ENCODE data around the gene HLA-DPB1.
A peak's percentile ranks its signal among the peaks of the same experiment; 100 is the strongest.
"Not testable (repeated sequence)": the region's sequence is repeated elsewhere in the genome, so short reads cannot be mapped to it uniquely, and the experiment has no call there.

HLA-DPB1 gene

DNA sequence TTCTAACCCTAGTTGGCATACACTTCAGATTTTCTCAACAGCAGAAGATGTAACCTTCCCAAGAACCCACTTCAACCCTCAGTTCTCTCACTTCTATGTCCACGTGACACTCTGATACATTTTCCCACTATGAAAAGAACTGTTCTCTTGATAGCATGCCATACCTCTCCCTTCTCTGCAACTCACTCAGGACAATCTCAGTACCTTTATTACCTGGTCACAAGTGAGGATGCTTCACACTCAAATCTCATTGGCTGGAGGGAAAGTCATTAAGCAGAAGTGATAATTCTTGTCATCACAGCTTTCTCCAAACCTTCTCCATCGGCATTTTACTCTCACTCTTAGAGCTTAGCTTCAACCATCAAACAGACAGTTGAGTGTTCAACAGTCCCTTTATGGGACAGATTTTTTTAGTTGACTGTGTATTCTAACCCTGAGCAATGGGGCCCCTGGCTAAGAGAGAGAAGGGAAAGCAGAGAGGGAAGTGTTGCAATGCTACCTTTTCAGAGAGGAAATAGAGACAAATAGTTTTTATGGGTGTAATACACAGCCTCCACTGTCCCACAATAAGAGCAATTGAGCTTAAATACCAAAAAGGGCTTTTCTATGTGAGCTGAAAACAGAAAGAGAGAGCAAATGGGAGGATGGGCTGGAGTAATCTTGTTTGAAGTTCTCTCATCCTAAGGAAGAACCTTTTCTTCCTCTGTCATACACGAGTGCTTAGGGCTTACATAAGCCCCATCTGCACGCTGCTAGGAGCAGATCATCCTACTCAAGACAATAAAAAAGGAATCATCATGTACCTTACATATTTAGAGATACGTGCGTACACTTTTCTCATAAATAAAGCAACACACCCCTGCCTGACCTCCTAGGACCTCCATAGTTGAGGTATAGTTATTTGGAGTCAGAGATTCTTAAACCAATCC, 18.3 kb upstream of the HLA-DPB1 start:
- no peak for DNase-seq (ENCODE audit: low spot score in 2 of 2)
- ATAC-seq (replicated peaks; ENCODE audit: extremely low read depth, poor library complexity, severe bottlenecking) = no peak
- H3K36me3 Mint-ChIP-seq (ENCODE audit: insufficient read depth) = no peaks in the 10 kb centered on the region
- H3K27me3 Mint-ChIP-seq = no peaks in the 10 kb centered on the region
- H3K27ac Mint-ChIP-seq (ENCODE audit: low read depth) = no peak overlapping the region
- no peak overlapping the region for H3K4me3 Mint-ChIP-seq
- H3K4me1 Mint-ChIP-seq = peaks cover 10% of the 10 kb centered on the region
- H3K9me3 Mint-ChIP-seq = no peaks in the 10 kb centered on the region

DNA sequence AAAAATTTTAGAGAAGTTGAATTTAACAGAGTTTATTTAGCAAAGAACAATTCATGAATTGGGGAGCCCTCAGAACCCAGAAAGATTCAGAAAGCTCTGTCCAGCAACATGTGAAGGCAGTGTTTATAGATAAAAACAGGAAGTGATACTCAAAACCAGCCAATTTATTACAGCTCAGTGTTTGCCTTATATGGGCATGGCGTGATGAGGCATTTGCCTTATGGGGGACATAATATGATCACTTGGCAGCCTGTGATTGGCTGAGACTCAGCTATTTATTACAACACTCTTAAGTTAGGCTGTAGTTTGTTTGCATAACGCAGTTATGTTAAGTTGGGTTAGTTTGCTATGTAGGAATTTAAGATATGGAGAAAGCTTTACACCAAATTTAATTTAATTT, 13.8 kb upstream of the HLA-DPB1 start:
- H3K36me3 Mint-ChIP-seq (ENCODE audit: insufficient read depth) = peaks cover 11% of the 10 kb centered on the region
- ATAC-seq (replicated peaks; ENCODE audit: extremely low read depth, poor library complexity, severe bottlenecking) (peak; percentile 56), DNase-seq (ENCODE audit: low spot score in 2 of 2) (no peak)
- H3K4me3 Mint-ChIP-seq = no peak overlapping the region
- no peaks in the 10 kb centered on the region for H3K27me3 Mint-ChIP-seq
- H3K9me3 Mint-ChIP-seq = no peaks in the 10 kb centered on the region
- H3K4me1 Mint-ChIP-seq = peaks cover 8% of the 10 kb centered on the region
- no peak overlapping the region for H3K27ac Mint-ChIP-seq (ENCODE audit: low read depth)

DNA sequence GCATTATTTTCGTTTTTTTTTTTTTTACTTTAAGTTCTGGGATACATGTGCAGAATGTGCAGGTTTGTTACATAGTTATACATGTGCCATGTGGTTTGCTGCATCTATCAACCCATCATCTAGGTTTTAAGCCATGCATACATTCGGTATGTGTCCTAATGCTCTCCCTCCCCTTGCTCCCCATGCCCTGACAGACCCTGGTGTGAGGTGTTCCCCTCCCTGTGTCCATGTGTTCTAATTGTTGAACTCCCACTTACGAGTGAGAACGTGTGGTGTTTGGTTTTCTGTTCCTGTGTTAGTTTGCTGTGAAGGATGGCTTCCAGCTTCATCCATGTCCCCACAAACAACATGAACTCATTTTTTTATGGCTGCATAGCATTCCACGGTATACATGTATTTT, 12.4 kb upstream of the HLA-DPB1 start:
- H3K36me3 Mint-ChIP-seq (ENCODE audit: insufficient read depth) = peaks cover 21% of the 10 kb centered on the region
- ATAC-seq (replicated peaks; ENCODE audit: extremely low read depth, poor library complexity, severe bottlenecking); H3K27ac Mint-ChIP-seq (ENCODE audit: low read depth); DNase-seq (ENCODE audit: low spot score in 2 of 2); H3K27me3 Mint-ChIP-seq; H3K4me3 Mint-ChIP-seq; H3K9me3 Mint-ChIP-seq; H3K4me1 Mint-ChIP-seq: not testable (repeated sequence)

DNA sequence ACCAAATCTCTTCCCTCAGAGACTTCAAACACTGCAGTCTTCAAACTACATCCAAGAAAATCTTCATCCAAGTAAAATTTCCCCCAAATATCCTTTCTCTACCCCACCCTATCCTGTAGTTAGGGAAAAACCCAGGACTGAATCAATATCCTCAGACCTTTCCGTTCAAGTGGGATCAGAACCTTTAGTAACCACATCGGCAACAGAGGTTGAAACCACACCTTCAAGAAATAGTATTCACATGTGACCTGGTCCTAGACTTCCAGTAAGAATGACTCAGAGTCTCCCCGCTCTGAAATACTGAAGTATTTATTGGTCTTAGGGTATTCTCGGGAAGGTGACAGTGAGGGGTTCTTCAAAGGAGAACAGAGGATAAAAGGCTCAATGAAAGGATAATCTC, 11.1 kb upstream of the HLA-DPB1 start:
- H3K27me3 Mint-ChIP-seq = no peaks in the 10 kb centered on the region
- H3K9me3 Mint-ChIP-seq = no peaks in the 10 kb centered on the region
- no peak for DNase-seq (ENCODE audit: low spot score in 2 of 2)
- H3K4me3 Mint-ChIP-seq = no peak overlapping the region
- H3K36me3 Mint-ChIP-seq (ENCODE audit: insufficient read depth) = peaks cover 27% of the 10 kb centered on the region
- H3K4me1 Mint-ChIP-seq = peaks cover 18% of the 10 kb centered on the region
- H3K27ac Mint-ChIP-seq (ENCODE audit: low read depth) = no peak overlapping the region
- ATAC-seq (replicated peaks; ENCODE audit: extremely low read depth, poor library complexity, severe bottlenecking) = no peak

DNA sequence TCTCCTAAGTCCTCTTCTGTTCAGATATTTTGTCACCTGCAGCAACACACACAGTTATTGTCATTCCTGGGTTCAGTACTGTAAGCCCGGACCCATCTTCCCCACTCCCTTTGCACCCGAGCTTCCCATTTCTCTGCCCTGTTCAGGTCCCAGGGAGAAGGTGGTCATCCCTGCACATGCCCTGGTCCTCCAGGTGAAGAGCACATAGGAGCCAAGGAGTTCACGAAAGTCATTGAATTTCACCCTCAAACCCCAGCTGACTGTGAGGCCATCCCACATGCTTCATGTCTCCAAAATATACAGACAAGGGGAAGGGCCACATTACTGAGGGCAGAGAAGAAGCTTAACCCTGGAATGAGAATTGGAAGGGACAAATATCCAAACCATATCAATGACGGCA, 10.5 kb upstream of the HLA-DPB1 start:
- H3K9me3 Mint-ChIP-seq = no peaks in the 10 kb centered on the region
- H3K27ac Mint-ChIP-seq (ENCODE audit: low read depth) = no peak overlapping the region
- peaks cover 30% of the 10 kb centered on the region for H3K36me3 Mint-ChIP-seq (ENCODE audit: insufficient read depth)
- H3K4me1 Mint-ChIP-seq = peaks cover 24% of the 10 kb centered on the region
- no peak overlapping the region for H3K4me3 Mint-ChIP-seq
- H3K27me3 Mint-ChIP-seq = no peaks in the 10 kb centered on the region
- ATAC-seq (replicated peaks; ENCODE audit: extremely low read depth, poor library complexity, severe bottlenecking) (no peak), DNase-seq (ENCODE audit: low spot score in 2 of 2) (no peak)

DNA sequence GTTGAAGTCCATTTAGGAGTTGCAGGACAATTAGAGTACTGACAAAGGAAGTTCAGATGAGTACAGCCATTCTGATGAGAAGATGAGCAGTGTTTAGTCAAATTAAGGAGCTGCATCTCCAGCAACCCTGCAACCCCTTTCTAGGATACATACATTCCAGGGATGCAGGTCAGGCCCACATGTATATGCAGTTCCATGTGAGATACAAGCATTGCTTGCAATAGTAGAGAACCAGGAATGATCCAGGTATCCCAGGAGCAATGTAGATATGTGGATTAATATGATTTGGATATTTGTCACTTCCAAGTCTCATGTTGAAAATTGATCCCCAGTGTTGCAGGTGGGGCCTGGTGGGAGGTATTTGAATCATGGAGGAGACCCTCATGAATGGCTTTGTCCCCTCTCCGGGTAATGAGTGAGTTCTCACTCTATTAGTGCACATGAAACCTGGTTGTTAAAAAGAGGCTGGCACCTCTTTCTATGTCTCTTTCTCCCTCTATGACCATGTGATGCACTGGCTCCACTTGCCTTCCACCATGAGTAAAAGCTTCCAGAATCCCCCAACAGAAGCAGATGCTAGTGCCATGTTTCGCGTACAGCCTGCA, 8.8 kb upstream of the HLA-DPB1 start:
- ATAC-seq (replicated peaks; ENCODE audit: extremely low read depth, poor library complexity, severe bottlenecking) (no peak), DNase-seq (ENCODE audit: low spot score in 2 of 2) (no peak)
- H3K27ac Mint-ChIP-seq (ENCODE audit: low read depth) = peak overlapping the region; percentile 47
- H3K27me3 Mint-ChIP-seq = no peaks in the 10 kb centered on the region
- H3K9me3 Mint-ChIP-seq = no peaks in the 10 kb centered on the region
- H3K4me3 Mint-ChIP-seq = no peak overlapping the region
- peaks cover 36% of the 10 kb centered on the region for H3K4me1 Mint-ChIP-seq
- H3K36me3 Mint-ChIP-seq (ENCODE audit: insufficient read depth) = peaks cover 30% of the 10 kb centered on the region

DNA sequence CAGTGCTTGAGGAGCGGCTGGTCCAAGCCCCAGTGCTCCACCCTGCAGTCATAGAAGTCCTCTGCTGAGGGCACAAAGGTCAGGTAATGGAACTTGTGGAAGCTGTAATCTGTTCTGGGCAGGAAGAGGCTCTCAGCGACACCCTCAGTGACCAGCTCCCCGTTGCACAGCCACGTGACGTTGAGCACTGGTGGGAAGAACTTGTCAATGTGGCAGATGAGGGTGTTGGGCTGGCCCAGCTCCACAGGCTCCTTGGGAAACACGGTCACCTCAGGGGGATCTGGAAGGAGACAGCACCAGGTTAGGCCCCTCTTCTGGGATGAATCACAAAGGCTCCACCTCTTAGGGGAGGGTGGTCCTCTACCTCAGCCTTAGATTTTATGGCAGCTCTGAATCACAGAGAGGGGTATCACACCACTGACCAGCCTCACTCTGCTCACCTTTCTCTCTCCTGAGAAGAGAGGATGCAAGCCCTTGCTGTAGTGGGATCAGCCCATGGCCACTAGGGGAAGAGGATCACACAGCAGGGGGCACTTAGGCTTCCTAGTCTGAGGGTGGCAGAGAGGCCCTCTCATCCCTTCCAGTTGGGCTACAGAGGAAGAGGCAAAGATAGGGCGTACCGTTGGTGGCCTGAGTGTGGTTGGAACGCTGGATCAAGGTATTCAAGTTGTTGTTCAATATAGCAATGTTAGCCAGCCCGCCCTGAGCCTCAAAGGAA, 6.6 kb upstream of the HLA-DPB1 start:
- H3K36me3 Mint-ChIP-seq (ENCODE audit: insufficient read depth) = peaks cover 34% of the 10 kb centered on the region
- ATAC-seq (replicated peaks; ENCODE audit: extremely low read depth, poor library complexity, severe bottlenecking) = no peak
- no peak for DNase-seq (ENCODE audit: low spot score in 2 of 2)
- H3K4me3 Mint-ChIP-seq = no peak overlapping the region
- no peaks in the 10 kb centered on the region for H3K9me3 Mint-ChIP-seq
- H3K27ac Mint-ChIP-seq (ENCODE audit: low read depth) = peak overlapping the region; percentile 72
- peaks cover 53% of the 10 kb centered on the region for H3K4me1 Mint-ChIP-seq
- no peaks in the 10 kb centered on the region for H3K27me3 Mint-ChIP-seq

DNA sequence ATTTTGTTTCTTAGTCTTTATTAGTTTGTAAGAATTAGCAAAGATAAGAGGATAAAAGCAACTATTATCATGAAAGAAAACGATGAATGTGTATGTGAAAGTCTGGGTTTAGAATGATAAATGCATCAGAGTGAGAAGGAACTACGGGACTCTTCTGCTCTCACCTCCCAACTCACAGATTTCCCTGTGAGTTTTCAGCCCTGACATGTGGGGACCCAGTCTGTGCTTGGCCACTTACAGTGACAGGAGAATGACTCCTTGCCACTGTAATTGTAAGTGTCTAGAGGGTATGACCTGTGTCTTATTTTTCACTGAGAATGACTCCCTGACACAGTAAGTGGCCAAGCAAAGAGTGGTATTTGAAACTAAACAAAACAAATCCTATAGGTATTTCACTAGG, 4.9 kb upstream of the HLA-DPB1 start:
- peak overlapping the region; percentile 60 for H3K27ac Mint-ChIP-seq (ENCODE audit: low read depth)
- H3K4me1 Mint-ChIP-seq = peaks cover 64% of the 10 kb centered on the region
- ATAC-seq (replicated peaks; ENCODE audit: extremely low read depth, poor library complexity, severe bottlenecking) (no peak), DNase-seq (ENCODE audit: low spot score in 2 of 2) (no peak)
- H3K9me3 Mint-ChIP-seq = no peaks in the 10 kb centered on the region
- H3K4me3 Mint-ChIP-seq = peak overlapping the region; percentile 90
- no peaks in the 10 kb centered on the region for H3K27me3 Mint-ChIP-seq
- peaks cover 35% of the 10 kb centered on the region for H3K36me3 Mint-ChIP-seq (ENCODE audit: insufficient read depth)

DNA sequence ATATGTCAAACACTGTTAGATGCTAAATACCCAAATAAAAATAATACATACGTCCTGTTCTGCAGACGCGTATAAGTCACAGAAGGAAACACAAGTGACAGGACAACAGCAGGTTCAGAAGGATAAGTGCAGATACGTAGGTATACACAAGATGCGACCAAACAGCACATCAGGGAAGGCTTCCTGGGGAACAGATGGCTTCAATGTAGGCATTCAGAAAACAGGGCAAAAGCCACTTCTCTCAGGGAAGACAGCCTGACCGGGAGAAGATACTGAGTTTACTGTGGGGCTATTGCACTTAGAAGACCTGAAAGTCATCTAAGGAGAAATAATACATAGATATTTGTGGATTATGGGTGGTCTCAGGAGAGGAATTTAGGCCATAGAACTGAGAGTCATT, 4.2 kb upstream of the HLA-DPB1 start:
- Mint-ChIP-seq H3K36me3 (ENCODE audit: insufficient read depth) (peaks cover 33% of the 10 kb centered on the region), H3K27ac (ENCODE audit: low read depth) (peak overlapping the region; percentile 60), H3K27me3 (no peaks in the 10 kb centered on the region), H3K9me3 (no peaks in the 10 kb centered on the region), H3K4me1 (peaks cover 69% of the 10 kb centered on the region), H3K4me3 (peak overlapping the region; percentile 90)
- DNase-seq (ENCODE audit: low spot score in 2 of 2) (no peak), ATAC-seq (replicated peaks; ENCODE audit: extremely low read depth, poor library complexity, severe bottlenecking) (no peak)

DNA sequence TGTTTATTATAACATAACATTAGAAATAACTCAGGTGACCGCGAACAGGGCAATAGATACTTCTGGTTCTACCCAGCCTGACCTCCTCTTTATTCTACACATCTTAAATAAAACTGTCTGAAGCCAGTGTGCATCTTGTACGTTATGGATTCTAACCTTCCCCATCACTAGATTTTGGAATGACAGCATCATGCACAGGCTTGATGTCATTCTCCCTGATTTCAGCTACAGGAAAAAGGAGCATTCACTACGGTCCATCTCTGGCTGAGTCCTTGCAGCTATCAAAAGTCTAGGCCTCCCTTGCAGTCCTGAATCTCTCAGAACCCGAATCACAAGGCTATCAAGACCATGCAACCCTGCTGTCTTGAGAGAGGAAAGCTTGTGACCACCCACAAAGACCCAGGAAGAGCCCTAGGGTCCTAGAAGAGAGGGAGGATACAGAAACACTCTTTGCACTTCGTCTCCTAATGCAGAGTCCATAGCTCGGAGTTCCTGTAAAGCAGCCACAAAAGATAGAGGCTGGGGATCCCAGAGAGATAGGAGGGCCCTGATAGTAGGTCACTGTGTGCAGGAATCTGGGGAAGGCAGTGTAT, 3.2 kb upstream of the HLA-DPB1 start:
- H3K9me3 Mint-ChIP-seq = no peaks in the 10 kb centered on the region
- peak overlapping the region; percentile 83 for H3K27ac Mint-ChIP-seq (ENCODE audit: low read depth)
- H3K4me1 Mint-ChIP-seq = peaks cover 74% of the 10 kb centered on the region
- ATAC-seq (replicated peaks; ENCODE audit: extremely low read depth, poor library complexity, severe bottlenecking) (no peak), DNase-seq (ENCODE audit: low spot score in 2 of 2) (no peak)
- peaks cover 28% of the 10 kb centered on the region for H3K36me3 Mint-ChIP-seq (ENCODE audit: insufficient read depth)
- peak overlapping the region; percentile 90 for H3K4me3 Mint-ChIP-seq
- H3K27me3 Mint-ChIP-seq = no peaks in the 10 kb centered on the region

DNA sequence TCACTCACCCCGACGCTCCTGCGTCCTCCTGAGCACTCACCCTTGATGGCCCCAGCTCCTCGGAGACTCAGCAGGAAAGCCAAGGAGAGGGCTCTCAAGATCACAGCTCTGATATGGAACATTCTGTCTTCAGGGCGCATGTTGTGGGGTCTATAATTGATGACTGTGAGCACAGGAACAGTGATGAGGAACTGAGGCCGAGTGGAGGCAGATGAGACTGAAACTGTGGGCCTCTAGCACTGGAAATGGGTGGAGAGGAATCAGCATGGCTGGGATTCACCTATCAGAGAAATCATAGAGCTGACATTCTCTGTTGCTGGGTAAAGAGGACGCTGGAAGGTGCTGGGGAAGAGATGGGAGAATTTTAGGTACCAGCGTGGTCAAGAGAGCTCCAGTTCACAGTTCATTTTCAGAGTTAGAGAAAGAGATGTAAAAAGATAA, 2.3 kb upstream of the HLA-DPB1 start, which contains the start of gene HLA-DPA1:
HLA-DPA1 (minus strand) TSS at position 219 of the 441 bp plus-strand sequence.
- no peaks in the 10 kb centered on the region for H3K27me3 Mint-ChIP-seq
- DNase-seq (ENCODE audit: low spot score in 2 of 2) (peak in 1 of 2 donors; percentile 53), ATAC-seq (replicated peaks; ENCODE audit: extremely low read depth, poor library complexity, severe bottlenecking) (peak; percentile 64)
- H3K27ac Mint-ChIP-seq (ENCODE audit: low read depth) = peak within 1 kb of the TSS; percentile 83
- H3K9me3 Mint-ChIP-seq = no peaks in the 10 kb centered on the region
- peak within 1 kb of the TSS; percentile 90 for H3K4me3 Mint-ChIP-seq
- H3K4me1 Mint-ChIP-seq = peaks cover 78% of the 10 kb centered on the region
- H3K36me3 Mint-ChIP-seq (ENCODE audit: insufficient read depth) = peaks cover 21% of the 10 kb centered on the region

DNA sequence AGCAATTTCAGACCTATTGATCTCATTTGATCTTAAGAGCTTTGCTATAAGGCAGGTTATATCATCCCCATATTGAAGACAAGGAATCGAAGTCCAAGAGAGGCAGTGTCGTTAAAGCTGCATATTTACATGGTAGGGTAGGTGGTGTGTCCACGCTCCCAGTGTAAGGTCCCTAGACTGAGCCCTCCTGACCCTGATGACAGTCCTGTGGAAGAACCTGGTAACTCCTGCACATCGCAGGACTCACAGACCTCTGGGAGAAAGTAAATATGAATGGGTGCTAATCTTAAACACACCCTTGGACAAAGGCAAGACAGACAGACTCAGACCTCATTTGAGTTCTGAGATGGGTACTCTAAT, 602 bp upstream of the HLA-DPB1 start:
- Mint-ChIP-seq H3K27ac (ENCODE audit: low read depth) (peak overlapping the region; percentile 98), H3K9me3 (no peaks in the 10 kb centered on the region), H3K36me3 (ENCODE audit: insufficient read depth) (peaks cover 23% of the 10 kb centered on the region), H3K4me1 (peaks cover 82% of the 10 kb centered on the region), H3K27me3 (no peaks in the 10 kb centered on the region), H3K4me3 (peak overlapping the region; percentile 86)
- ATAC-seq (replicated peaks; ENCODE audit: extremely low read depth, poor library complexity, severe bottlenecking) (peak; percentile 3), DNase-seq (ENCODE audit: low spot score in 2 of 2) (no peak)

Data from central memory CD8-positive, alpha-beta T cell (primary cell).